Bronchial epithelial cell (primary cell): Measurements from ENCODE around the gene C12orf57. TPM values are rescaled to one million over a fixed set of nuclear protein-coding genes. Genes with fewer than 3 reads are reported as not detected.

Experiments used
- DNase-seq: peaks from one replicate; pipeline ENCODE4 v3.0.0-alpha.2; 2010; ENCODE audit warnings: low read depth
- FAIRE-seq: peaks from 2 replicates; lab custom pipeline; 2011; peaks lifted over from hg19 to GRCh38; lab: Jason Lieb, UNC
- H3K27me3 ChIP-seq: 2 replicates; pipeline ENCODE4 v1.5.1; 2011; ENCODE audit warnings: low read length; ENCODE audit not compliant: control insufficient read depth, insufficient read depth
- H3K36me3 ChIP-seq: 2 replicates; pipeline ENCODE4 v1.5.1; 2011; ENCODE audit warnings: low read length; ENCODE audit not compliant: control insufficient read depth, insufficient read depth
- H3K4me3 ChIP-seq: 2 replicates; pipeline ENCODE4 v1.5.1; 2011; ENCODE audit warnings: mild to moderate bottlenecking, low read depth, low read length, control low read depth
- total RNA-seq: library from RNA; depleted of rRNA; stranded (reverse); fragments of >200 nt; gene quantifications from 2 replicates; pipeline ENCODE4 v1.2.1, GENCODE V29; 2014
- TF ChIP-seq, protein P1 (sequence below): IDR thresholded peaks from 2 replicates; pipeline ENCODE4 v1.5.1; 2011; ENCODE audit warnings: mild to moderate bottlenecking, moderate library complexity, low read length, control low read depth, inconsistent platforms; ENCODE audit not compliant: insufficient read depth, severe bottlenecking

C12orf57 gene
- total RNA-seq, 1 donor from 2014 or later = 161 TPM

DNA sequence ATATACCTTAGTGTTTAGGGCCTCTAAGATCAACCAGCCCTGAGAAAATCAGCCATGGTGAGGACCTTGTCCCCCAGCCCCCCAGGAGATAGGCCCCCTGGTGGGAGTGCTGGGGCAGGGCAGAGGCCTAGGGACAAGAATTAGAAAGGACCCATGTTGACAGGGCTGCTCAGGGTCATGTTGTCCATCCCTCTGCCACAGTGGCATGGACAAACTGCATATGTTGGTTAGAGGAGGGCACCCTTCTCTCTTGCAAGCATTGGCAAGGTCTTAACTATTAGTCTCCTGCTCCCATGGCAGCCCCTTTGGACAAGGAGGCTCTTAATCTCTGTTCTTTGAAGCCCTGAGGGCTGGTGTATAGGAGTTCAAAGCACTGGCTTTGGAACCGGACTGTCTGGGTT, 6.6 kb downstream of the C12orf57 start:
- Histone ChIP-seq H3K27me3 (no peaks in the 10 kb centered on the region), H3K4me3 (no peak overlapping the region), H3K36me3 (peaks cover 2% of the 10 kb centered on the region)
- TF ChIP-seq, protein P1, sequence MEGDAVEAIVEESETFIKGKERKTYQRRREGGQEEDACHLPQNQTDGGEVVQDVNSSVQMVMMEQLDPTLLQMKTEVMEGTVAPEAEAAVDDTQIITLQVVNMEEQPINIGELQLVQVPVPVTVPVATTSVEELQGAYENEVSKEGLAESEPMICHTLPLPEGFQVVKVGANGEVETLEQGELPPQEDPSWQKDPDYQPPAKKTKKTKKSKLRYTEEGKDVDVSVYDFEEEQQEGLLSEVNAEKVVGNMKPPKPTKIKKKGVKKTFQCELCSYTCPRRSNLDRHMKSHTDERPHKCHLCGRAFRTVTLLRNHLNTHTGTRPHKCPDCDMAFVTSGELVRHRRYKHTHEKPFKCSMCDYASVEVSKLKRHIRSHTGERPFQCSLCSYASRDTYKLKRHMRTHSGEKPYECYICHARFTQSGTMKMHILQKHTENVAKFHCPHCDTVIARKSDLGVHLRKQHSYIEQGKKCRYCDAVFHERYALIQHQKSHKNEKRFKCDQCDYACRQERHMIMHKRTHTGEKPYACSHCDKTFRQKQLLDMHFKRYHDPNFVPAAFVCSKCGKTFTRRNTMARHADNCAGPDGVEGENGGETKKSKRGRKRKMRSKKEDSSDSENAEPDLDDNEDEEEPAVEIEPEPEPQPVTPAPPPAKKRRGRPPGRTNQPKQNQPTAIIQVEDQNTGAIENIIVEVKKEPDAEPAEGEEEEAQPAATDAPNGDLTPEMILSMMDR = no peak
- DNase-seq (no peak), FAIRE-seq (no peak)

DNA sequence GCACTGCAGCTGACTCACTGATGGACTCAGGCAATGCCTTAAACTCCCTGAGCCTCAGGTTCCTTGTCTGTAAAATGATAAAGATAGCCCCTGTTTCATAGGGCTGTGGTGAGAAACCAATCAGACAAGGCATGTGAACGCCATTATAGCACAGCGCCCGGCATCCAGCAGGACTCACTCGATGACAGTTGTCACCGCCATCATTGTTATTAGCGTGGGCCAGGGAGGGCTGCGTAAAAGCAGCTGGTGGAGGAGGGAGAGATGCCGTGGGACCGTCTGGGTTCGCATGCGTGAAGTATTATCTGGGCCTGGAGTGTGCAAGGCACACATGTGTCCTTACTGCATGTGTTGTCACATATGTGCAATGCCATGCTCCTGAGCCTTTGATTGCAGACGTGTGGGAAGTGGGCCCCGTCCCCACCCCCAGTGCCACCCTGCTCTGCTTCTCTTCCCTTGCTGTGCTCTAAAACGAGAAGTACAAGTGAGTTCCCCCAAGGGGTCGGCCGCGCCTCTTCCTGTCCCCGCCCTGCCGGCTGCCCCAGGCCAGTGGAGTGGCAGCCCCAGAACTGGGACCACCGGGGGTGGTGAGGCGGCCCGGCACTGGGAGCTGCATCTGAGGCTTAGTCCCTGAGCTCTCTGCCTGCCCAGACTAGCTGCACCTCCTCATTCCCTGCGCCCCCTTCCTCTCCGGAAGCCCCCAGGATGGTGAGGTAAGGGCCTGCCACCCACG, 7.2 kb downstream of the C12orf57 start, which contains the start of gene PTPN6:
Gene PTPN6 (plus strand): TSS at position 546 of the 730 bp plus-strand sequence. CDS start 157 bp downstream, at position 703.
- no peak within 1 kb of the TSS for H3K4me3 ChIP-seq
- peaks cover 2% of the 10 kb centered on the region for H3K36me3 ChIP-seq
- FAIRE-seq = no peak
- no peaks in the 10 kb centered on the region for H3K27me3 ChIP-seq
- DNase-seq = no peak
- TF ChIP-seq, protein P1 = no peak

DNA sequence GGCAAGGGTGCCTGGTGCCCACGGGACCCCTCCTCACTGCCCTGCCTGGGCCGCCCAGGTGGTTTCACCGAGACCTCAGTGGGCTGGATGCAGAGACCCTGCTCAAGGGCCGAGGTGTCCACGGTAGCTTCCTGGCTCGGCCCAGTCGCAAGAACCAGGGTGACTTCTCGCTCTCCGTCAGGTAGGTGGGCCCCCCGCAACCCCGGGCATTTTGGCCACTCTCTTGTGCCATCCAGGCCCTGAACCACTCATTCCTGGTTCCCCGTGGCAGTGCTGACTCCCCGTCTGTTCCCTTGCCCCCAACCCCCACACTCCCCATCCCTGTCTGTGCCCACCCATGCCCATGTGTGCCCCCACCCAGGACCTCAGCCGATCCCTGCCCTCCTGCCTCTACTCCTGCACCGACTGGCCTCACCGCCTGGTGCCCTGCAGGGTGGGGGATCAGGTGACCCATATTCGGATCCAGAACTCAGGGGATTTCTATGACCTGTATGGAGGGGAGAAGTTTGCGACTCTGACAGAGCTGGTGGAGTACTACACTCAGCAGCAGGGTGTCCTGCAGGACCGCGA, 7.8 kb downstream of the C12orf57 start:
- Histone ChIP-seq H3K4me3 (no peak overlapping the region), H3K36me3 (peaks cover 4% of the 10 kb centered on the region), H3K27me3 (no peaks in the 10 kb centered on the region)
- TF ChIP-seq, protein P1 = no peak
- no peak for DNase-seq
- FAIRE-seq = no peak

DNA sequence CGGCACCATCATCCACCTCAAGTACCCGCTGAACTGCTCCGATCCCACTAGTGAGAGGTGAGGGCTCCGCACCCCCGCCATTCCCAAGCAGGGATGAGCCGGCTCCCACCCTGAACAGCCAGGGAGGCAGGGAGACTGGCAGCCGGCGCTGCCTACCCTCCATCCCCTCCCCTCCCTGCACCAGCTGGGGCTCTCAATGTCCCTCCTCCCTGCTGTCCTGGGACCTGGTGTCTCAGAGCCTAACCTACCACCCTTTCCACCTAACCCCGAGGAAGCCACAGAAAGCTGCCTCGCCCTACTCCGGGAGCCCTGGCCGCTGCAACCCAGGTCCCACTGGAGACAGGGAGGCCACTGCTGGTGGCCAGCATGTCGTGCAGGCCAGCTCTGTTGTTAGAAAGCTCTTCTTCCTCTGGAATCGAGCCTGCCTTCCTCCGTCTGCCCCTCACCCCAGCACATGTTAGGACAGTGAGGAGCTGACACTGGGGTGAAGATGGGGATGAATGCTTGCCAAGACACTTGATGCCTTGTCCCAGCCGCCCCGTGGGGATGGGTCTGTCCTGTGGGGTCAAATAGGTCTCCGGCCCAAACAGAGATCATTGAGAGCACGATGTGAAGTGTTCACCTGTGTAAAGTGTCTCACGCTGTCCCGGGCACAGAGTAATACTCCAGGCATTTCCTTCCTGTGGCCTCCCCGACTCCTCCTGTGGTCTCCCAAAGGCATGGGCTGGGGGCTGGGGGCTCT, 8.5 kb downstream of the C12orf57 start:
- Histone ChIP-seq H3K4me3 (no peak overlapping the region), H3K27me3 (no peaks in the 10 kb centered on the region), H3K36me3 (peaks cover 6% of the 10 kb centered on the region)
- TF ChIP-seq, protein P1 = no peak
- peak; percentile 52 for FAIRE-seq
- DNase-seq = no peak

DNA sequence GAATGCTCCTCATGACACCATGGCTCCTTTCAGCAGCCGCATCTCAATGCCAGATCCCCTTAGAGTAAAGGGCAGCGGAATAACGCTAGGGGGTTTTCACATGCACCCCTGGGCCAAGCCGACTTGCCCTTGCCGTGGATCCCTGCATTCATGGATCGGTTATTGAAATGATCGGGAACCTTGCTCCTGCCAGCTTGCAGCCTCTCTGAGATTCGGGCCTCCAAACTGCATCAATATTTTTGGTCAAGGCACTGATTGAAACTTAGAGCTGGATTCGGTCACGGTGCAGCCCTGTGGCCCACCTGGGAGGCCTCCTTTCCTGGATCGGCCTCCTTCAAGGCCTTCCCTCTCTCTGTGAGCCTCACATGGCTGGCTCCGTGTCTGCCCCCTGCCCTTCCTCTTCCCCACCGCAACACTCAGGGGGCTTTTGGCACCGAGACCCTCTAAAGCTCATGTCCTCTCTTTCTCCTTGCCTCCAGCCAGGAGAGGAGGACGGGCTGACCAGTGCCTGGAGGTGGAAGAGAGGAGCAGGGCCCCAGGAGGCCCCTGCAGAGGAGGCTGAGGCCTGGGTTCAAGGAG, 9.1 kb downstream of the C12orf57 start:
- no peak for DNase-seq
- H3K27me3 ChIP-seq = no peaks in the 10 kb centered on the region
- FAIRE-seq = no peak
- TF ChIP-seq, protein P1 = no peak
- H3K36me3 ChIP-seq = peaks cover 6% of the 10 kb centered on the region
- no peak overlapping the region for H3K4me3 ChIP-seq
